ENCODE results near the gene GYPB.
"Not testable (repeated sequence)": the region's sequence is repeated elsewhere in the genome, so short reads cannot be mapped to it uniquely, and the experiment has no call there.

The GYPB gene

DNA sequence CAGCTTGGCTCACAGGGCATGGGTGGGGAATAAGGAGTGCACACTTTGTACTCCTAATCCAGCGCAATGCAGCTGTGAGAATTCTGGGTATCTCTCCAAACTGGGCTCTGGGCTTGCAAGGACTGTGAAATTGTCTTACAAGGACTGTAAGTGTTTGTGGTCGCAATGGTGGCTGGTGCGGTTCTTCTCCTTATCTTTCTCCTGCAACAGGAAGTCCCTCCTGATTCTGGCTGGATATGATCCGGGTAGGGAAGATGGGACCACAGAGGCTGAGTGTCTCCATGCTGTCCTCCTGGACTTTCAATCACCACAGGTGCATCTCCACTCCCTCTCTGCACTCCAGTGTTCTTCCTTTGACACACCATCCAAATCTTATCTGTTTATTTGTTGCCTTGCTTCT is 58.1 kb downstream of the GYPB start:
- Histone ChIP-seq H3K4me2 (ENCODE audit: low read depth, low read length, poor library complexity, severe bottlenecking) (no peak overlapping the region), H3K9ac (ENCODE audit: low read depth, low read length, poor library complexity, severe bottlenecking) (no peak overlapping the region), H4K20me1 (ENCODE audit: insufficient read depth, low read length, poor library complexity, severe bottlenecking) (no peaks in the 10 kb centered on the region), H3K4me3 (ENCODE audit: low read length, poor library complexity, severe bottlenecking) (no peak overlapping the region), H3K9me3 (ENCODE audit: insufficient read depth, low read depth, low read length) (no peaks in the 10 kb centered on the region), H3F3A (ENCODE audit: low read depth) (no peaks in the 10 kb centered on the region), H3K4me1 (ENCODE audit: insufficient read depth, low read length, poor library complexity, severe bottlenecking) (peaks cover 14% of the 10 kb centered on the region), H3K27me3 (ENCODE audit: insufficient read depth, low read length, poor library complexity, severe bottlenecking) (no peaks in the 10 kb centered on the region), H3K9me2 (replicated peaks; ENCODE audit: low read depth, low read length) (no peaks in the 10 kb centered on the region), H2AFZ (ENCODE audit: low read length) (no peak overlapping the region), H3K36me3 (ENCODE audit: insufficient read depth, low read length) (no peaks in the 10 kb centered on the region), H3K79me2 (ENCODE audit: insufficient read depth, low read length) (no peaks in the 10 kb centered on the region)
- TF ChIP-seq, protein P1, sequence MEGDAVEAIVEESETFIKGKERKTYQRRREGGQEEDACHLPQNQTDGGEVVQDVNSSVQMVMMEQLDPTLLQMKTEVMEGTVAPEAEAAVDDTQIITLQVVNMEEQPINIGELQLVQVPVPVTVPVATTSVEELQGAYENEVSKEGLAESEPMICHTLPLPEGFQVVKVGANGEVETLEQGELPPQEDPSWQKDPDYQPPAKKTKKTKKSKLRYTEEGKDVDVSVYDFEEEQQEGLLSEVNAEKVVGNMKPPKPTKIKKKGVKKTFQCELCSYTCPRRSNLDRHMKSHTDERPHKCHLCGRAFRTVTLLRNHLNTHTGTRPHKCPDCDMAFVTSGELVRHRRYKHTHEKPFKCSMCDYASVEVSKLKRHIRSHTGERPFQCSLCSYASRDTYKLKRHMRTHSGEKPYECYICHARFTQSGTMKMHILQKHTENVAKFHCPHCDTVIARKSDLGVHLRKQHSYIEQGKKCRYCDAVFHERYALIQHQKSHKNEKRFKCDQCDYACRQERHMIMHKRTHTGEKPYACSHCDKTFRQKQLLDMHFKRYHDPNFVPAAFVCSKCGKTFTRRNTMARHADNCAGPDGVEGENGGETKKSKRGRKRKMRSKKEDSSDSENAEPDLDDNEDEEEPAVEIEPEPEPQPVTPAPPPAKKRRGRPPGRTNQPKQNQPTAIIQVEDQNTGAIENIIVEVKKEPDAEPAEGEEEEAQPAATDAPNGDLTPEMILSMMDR (conservative IDR thresholded peaks at IDR 0.05; ENCODE audit: low read length): no peak
- TF ChIP-seq EZH2phosphoT487 (IDR thresholded peaks at IDR 0.05; ENCODE audit: borderline replicate concordance): no peak

DNA sequence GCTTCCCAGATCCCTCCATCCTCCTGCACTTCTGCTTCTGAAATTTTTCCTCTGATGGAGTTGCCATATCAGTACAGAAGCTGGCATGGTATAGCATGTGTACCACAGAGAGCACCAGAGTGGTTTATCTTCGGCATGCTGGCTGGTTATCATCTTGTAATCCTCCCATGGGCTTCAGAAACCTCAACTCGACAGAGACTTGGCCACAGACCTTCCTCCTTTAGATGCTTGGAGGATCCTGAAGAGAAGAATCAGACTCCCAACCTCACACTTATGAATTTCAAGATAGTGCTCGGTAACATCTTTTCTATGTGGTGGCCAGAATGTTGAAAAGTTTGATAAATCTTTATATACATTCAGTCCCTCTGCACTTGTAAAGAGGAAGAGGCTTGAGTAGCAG is 63.9 kb downstream of the GYPB start:
- not testable (repeated sequence) for H3K9me3 ChIP-seq (ENCODE audit: insufficient read depth, low read depth, low read length); H4K20me1 ChIP-seq (ENCODE audit: insufficient read depth, low read length, poor library complexity, severe bottlenecking); H3K4me2 ChIP-seq (ENCODE audit: low read depth, low read length, poor library complexity, severe bottlenecking); H3K79me2 ChIP-seq (ENCODE audit: insufficient read depth, low read length); H3K4me1 ChIP-seq (ENCODE audit: insufficient read depth, low read length, poor library complexity, severe bottlenecking); H3K36me3 ChIP-seq (ENCODE audit: insufficient read depth, low read length); H3K9ac ChIP-seq (ENCODE audit: low read depth, low read length, poor library complexity, severe bottlenecking); H3K27me3 ChIP-seq (ENCODE audit: insufficient read depth, low read length, poor library complexity, severe bottlenecking); H3K9me2 ChIP-seq (replicated peaks; ENCODE audit: low read depth, low read length); H3K4me3 ChIP-seq (ENCODE audit: low read length, poor library complexity, severe bottlenecking); H2AFZ ChIP-seq (ENCODE audit: low read length); H3F3A ChIP-seq (ENCODE audit: low read depth)

DNA sequence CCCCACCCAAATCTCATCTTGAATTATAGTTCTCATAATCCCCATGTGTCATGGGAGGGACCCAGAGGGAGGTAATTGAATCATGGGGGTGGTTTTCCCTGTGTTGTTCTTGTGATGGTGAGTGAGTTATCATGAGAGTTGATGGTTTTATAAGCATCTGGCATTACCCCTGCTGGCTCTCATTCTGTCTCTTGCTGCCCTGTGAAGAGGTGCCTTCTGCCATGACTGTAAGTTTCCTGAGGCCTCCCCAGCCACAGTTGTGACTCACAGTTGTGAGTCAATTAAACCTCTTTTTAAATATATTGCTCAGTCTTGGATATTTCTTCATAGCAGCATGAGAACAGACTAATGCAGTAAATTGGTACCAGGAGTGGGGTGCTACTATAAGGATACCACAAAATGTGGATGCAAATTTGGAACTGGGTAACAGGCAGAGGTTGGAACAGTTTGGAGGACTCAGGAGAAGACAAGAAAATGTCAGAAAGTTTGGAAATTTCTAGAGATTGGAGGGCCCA is 67.7 kb downstream of the GYPB start:
- H3K9me3 ChIP-seq (ENCODE audit: insufficient read depth, low read depth, low read length); H3K4me1 ChIP-seq (ENCODE audit: insufficient read depth, low read length, poor library complexity, severe bottlenecking): not testable (repeated sequence)

DNA sequence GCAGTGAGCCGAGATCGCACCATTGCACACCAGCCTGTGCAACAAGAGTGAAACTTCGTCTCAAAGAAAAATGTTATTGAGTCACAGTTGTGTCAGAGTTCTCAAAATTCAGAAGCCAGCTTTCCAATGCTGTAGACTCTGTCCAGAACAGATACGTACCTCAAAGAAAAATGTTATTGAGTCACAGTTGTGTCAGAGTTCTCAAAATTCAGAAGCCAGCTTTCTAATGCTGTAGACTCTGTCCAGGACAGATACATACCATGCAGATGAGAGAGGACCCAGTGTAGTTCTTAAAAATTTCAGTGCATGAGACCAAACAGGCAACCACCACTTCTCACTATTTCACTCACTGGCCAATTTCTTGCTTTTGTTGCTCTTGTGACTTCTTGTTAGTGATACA is 68.2 kb downstream of the GYPB start:
- H3K36me3 ChIP-seq (ENCODE audit: insufficient read depth, low read length); H3F3A ChIP-seq (ENCODE audit: low read depth); H3K27me3 ChIP-seq (ENCODE audit: insufficient read depth, low read length, poor library complexity, severe bottlenecking); H3K9me2 ChIP-seq (replicated peaks; ENCODE audit: low read depth, low read length); H3K9ac ChIP-seq (ENCODE audit: low read depth, low read length, poor library complexity, severe bottlenecking); H3K4me1 ChIP-seq (ENCODE audit: insufficient read depth, low read length, poor library complexity, severe bottlenecking); H3K4me2 ChIP-seq (ENCODE audit: low read depth, low read length, poor library complexity, severe bottlenecking); H3K79me2 ChIP-seq (ENCODE audit: insufficient read depth, low read length); H3K4me3 ChIP-seq (ENCODE audit: low read length, poor library complexity, severe bottlenecking); H2AFZ ChIP-seq (ENCODE audit: low read length); H4K20me1 ChIP-seq (ENCODE audit: insufficient read depth, low read length, poor library complexity, severe bottlenecking); H3K9me3 ChIP-seq (ENCODE audit: insufficient read depth, low read depth, low read length): not testable (repeated sequence)

More for the DNA sequence above, 67.7 kb downstream of the GYPB start:
- not testable (repeated sequence) for H3K9ac ChIP-seq (ENCODE audit: low read depth, low read length, poor library complexity, severe bottlenecking); H3K4me2 ChIP-seq (ENCODE audit: low read depth, low read length, poor library complexity, severe bottlenecking); H3K9me2 ChIP-seq (replicated peaks; ENCODE audit: low read depth, low read length); H3K27me3 ChIP-seq (ENCODE audit: insufficient read depth, low read length, poor library complexity, severe bottlenecking); H3F3A ChIP-seq (ENCODE audit: low read depth); H3K36me3 ChIP-seq (ENCODE audit: insufficient read depth, low read length); H4K20me1 ChIP-seq (ENCODE audit: insufficient read depth, low read length, poor library complexity, severe bottlenecking); H3K79me2 ChIP-seq (ENCODE audit: insufficient read depth, low read length); H2AFZ ChIP-seq (ENCODE audit: low read length); H3K4me3 ChIP-seq (ENCODE audit: low read length, poor library complexity, severe bottlenecking)

DNA sequence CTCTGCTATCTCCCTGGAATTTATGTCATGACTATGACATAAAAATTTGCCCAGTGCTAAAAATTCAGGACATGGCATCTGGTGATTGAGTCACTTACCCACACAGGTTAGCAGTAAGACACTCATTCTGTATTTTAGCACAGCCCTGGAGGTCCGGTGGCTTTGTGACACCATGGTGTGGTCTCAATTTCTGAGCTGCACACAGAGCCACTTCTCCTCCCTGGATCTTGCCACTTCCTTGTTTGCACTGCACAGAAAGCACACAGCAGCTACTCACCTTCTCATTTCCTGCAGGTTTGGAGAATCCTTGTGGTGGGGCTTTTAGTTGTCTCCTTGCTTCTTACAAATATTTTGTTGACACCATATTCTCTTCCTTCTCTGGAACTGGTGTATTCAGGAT is 69.0 kb downstream of the GYPB start:
- H3K9me3 ChIP-seq (ENCODE audit: insufficient read depth, low read depth, low read length); H3K9me2 ChIP-seq (replicated peaks; ENCODE audit: low read depth, low read length); H3K36me3 ChIP-seq (ENCODE audit: insufficient read depth, low read length); H3K4me1 ChIP-seq (ENCODE audit: insufficient read depth, low read length, poor library complexity, severe bottlenecking); H3F3A ChIP-seq (ENCODE audit: low read depth); H3K4me3 ChIP-seq (ENCODE audit: low read length, poor library complexity, severe bottlenecking); H4K20me1 ChIP-seq (ENCODE audit: insufficient read depth, low read length, poor library complexity, severe bottlenecking); H3K27me3 ChIP-seq (ENCODE audit: insufficient read depth, low read length, poor library complexity, severe bottlenecking); H3K79me2 ChIP-seq (ENCODE audit: insufficient read depth, low read length); H3K4me2 ChIP-seq (ENCODE audit: low read depth, low read length, poor library complexity, severe bottlenecking); H3K9ac ChIP-seq (ENCODE audit: low read depth, low read length, poor library complexity, severe bottlenecking); H2AFZ ChIP-seq (ENCODE audit: low read length): not testable (repeated sequence)

DNA sequence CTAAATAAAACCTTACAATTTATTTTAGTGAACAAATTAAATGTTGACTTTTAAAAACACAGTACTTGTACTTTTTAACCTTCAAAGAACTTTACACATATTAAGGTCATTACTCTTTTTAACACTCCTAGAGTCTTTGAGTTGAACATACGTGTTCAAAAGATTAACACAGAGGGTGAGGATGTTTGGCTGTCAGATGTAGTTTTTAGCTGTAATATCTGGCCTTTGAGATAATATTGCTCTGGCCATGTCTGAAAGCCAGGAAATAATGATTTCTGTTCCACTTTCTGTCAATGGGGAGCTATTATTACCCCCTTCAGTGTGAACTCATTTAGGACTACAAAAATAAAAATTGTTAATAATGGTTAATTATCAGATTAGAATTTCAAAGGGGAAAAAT is 71.7 kb downstream of the GYPB start:
- H3F3A ChIP-seq (ENCODE audit: low read depth); H3K9me2 ChIP-seq (replicated peaks; ENCODE audit: low read depth, low read length); H4K20me1 ChIP-seq (ENCODE audit: insufficient read depth, low read length, poor library complexity, severe bottlenecking); H3K79me2 ChIP-seq (ENCODE audit: insufficient read depth, low read length); H3K9me3 ChIP-seq (ENCODE audit: insufficient read depth, low read depth, low read length); H3K9ac ChIP-seq (ENCODE audit: low read depth, low read length, poor library complexity, severe bottlenecking); H3K36me3 ChIP-seq (ENCODE audit: insufficient read depth, low read length); H3K27me3 ChIP-seq (ENCODE audit: insufficient read depth, low read length, poor library complexity, severe bottlenecking); H3K4me3 ChIP-seq (ENCODE audit: low read length, poor library complexity, severe bottlenecking); H2AFZ ChIP-seq (ENCODE audit: low read length); H3K4me1 ChIP-seq (ENCODE audit: insufficient read depth, low read length, poor library complexity, severe bottlenecking); H3K4me2 ChIP-seq (ENCODE audit: low read depth, low read length, poor library complexity, severe bottlenecking): not testable (repeated sequence)
